ENCODE results near the gene SPIRE2. TPM values are rescaled to one million over a fixed set of nuclear protein-coding genes. Genes with fewer than 3 reads are reported as not detected.

SPIRE2 gene
- total and polyA plus RNA-seq, 2 of the 4 experiments (the other 2 are of a cell fraction) = 0.72 to 1.9 TPM

DNA sequence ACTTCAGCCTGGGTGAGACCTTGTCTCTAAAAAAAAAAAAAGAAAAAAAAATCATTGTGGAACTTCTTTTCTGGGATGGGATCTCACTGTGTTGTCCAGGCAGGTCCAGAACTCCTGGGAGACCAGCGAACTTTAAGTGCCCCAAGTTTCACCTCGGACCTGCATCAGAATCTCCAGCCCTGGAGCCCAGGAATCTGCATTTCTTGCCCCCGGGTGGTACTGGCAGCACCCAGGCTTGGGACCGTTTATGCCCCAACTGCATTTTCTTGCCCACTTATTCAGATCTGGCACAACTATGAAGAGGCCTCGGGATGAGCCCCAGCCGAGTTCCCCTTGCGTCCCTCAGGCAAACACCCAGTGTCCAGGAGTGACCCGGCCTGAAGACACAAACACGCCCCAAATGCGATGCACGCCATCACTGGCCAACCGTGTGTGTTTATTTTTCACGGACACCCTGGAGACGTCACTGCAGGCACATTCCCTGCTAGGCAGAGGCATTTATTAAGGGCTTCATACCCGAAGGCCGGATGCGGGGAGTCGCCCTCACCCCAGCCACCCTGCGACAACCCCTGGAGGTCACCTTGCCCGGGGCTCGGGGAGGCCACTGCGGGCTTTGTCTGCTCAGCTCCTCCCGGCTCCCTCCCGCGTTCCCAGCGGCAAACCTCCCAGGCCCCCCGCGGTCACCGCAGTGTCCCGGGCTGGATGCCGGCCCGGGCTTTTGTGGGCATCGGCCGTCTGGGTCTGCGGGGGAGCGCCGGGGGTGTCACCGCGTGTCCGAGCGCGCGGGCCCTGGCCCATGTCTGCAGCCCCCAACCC is 684 bp upstream of the SPIRE2 start:
- peak; percentile 62 for DNase-seq
- WGBS, 2 experiments (ENCODE audit: extremely low coverage in 2 of 2, insufficient read length in 1 of 2) = 6% methylated on average over 18 of the region's 43 CpGs; no CpG with 5 or more reads in 1 of the 2 experiments
- H2AFZ ChIP-seq (replicated peaks; ENCODE audit: low read length, poor library complexity) = peak overlapping the region; percentile 95
- no peak overlapping the region for H3K9ac ChIP-seq (ENCODE audit: low read depth, low read length)
- ChIA-PET POLR2A (ENCODE audit: unreplicated experiment) (no interaction called here), CTCF (no interaction called here)
- peaks cover 6% of the 10 kb centered on the region; the same call in 1 of the 2 replicates for H3K4me1 ChIP-seq (ENCODE audit: control insufficient read depth, insufficient read depth, low read length)
- H3K23ac ChIP-seq (ENCODE audit: low read depth, low read length) = peak overlapping the region; percentile 75
- H4K91ac ChIP-seq (ENCODE audit: insufficient read depth, low read depth, low read length) = no peak overlapping the region
- BruUV-seq (replicated peaks) = no TSS peak
- no peak overlapping the region for H4K5ac ChIP-seq (ENCODE audit: low read depth, low read length)
- H2BK5ac ChIP-seq (ENCODE audit: low read depth, low read length, poor library complexity, severe bottlenecking) = no peak overlapping the region
- peak overlapping the region; percentile 97 for H2AK9ac ChIP-seq (replicated peaks; ENCODE audit: low read depth, low read length, poor library complexity)
- 0 out of 2 replicates have a peak overlapping the region, but pooled peaks have one; percentile 40 for H3K14ac ChIP-seq (replicated peaks; ENCODE audit: low read depth, low read length)
- no peak overlapping the region for H3K18ac ChIP-seq (ENCODE audit: low read depth, low read length)
- H2AK5ac ChIP-seq (ENCODE audit: low read depth, low read length) = no peak overlapping the region
- no peak for TF ChIP-seq NFE2L2 (IDR thresholded peaks at IDR 0.05; ENCODE audit: low read depth, low read length)
- TF ChIP-seq MXI1 (IDR thresholded peaks at IDR 0.05; ENCODE audit: borderline replicate concordance, low read depth, low read length) = no peak
- no peak for TF ChIP-seq POLR2A (IDR thresholded peaks at IDR 0.05; ENCODE audit: low read depth, low read length)
- no peak for TF ChIP-seq RAD21 (IDR thresholded peaks at IDR 0.05; ENCODE audit: low read length)
- no peak for TF ChIP-seq RCOR1 (IDR thresholded peaks at IDR 0.05; ENCODE audit: insufficient replicate concordance, low read length)
- H2BK15ac ChIP-seq (ENCODE audit: low read depth, low read length) = no peak overlapping the region
- H2BK120ac ChIP-seq (ENCODE audit: low read depth, low read length) = no peak overlapping the region
- H3K79me1 ChIP-seq (ENCODE audit: low read depth in 1 of 2, low read length in 2 of 2) = peaks cover 0 to 4% of the 10 kb centered on the region in 2 experiments; a peak in 1 of 4 replicates
- no peaks in the 10 kb centered on the region for H3K27me3 ChIP-seq (ENCODE audit: control insufficient read depth, insufficient read depth, low read length)
- no peak overlapping the region; a peak in 1 of 4 replicates for H4K8ac ChIP-seq (ENCODE audit: low read depth in 2 of 2, low read length in 2 of 2)
- dilution Hi-C loops (cut with HindIII; ENCODE audit: low sequenced_read_pairs, unreplicated experiment) = no loop called here
- H3K9me3 ChIP-seq (ENCODE audit: control insufficient read depth, insufficient read depth, low read length) = no peaks in the 10 kb centered on the region
- peak overlapping the region; percentile 48 for H3K4ac ChIP-seq (ENCODE audit: low read depth, low read length)
- H3K36me3 ChIP-seq (ENCODE audit: control insufficient read depth, insufficient read depth, low read length) = no peaks in the 10 kb centered on the region
- intact Hi-C loops (cut with micrococcal nuclease) = no loop called here
- in situ Hi-C loops (cut with MboI; ENCODE audit: low sequenced_read_pairs) = no loop called here
- no peak overlapping the region for H3K56ac ChIP-seq (ENCODE audit: extremely low read depth, insufficient read depth, low read length)
- peak; percentile 35 for ATAC-seq (ENCODE audit: low read depth)
- peak overlapping the region; percentile 32 for H3K4me3 ChIP-seq (ENCODE audit: insufficient read depth, low read depth, low read length)
- no peaks in the 10 kb centered on the region for H3K9me1 ChIP-seq (ENCODE audit: insufficient read depth, low read length)
- no peaks in the 10 kb centered on the region for H4K20me1 ChIP-seq (ENCODE audit: insufficient read depth, low read length)
- no peak overlapping the region for H3K27ac ChIP-seq (ENCODE audit: insufficient read depth, low read length)
- H3K4me2 ChIP-seq (ENCODE audit: low read depth, low read length) = peak overlapping the region; percentile 59
- no peak overlapping the region for H2BK20ac ChIP-seq (ENCODE audit: low read depth, low read length)

Data from IMR-90 (cell line).